ENCODE measurements around the gene SLC6A3.

DNA sequence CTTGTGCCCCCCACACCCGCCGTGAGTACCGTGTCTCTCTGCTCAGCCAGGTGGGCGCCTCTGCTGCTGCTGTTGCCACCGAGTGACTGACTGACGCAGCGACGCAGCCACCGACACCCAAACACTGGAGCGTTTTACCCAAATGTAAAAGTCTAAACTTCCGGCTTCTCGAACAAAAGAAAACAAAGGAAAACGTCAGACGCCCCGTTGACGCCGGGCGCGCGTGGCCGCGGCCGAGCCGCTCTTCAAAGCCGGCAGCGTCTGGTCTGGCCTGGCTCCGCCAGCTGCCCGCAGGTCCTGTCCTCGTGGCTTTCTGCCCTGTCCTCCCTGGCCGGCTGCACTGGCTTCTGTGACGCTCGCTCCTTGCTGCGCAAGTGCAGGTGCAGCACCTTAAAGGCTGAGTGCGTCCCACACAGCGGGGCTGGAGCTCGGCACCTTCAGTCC is 58.9 kb downstream of the SLC6A3 start:
- TF ChIP-seq, protein P1, sequence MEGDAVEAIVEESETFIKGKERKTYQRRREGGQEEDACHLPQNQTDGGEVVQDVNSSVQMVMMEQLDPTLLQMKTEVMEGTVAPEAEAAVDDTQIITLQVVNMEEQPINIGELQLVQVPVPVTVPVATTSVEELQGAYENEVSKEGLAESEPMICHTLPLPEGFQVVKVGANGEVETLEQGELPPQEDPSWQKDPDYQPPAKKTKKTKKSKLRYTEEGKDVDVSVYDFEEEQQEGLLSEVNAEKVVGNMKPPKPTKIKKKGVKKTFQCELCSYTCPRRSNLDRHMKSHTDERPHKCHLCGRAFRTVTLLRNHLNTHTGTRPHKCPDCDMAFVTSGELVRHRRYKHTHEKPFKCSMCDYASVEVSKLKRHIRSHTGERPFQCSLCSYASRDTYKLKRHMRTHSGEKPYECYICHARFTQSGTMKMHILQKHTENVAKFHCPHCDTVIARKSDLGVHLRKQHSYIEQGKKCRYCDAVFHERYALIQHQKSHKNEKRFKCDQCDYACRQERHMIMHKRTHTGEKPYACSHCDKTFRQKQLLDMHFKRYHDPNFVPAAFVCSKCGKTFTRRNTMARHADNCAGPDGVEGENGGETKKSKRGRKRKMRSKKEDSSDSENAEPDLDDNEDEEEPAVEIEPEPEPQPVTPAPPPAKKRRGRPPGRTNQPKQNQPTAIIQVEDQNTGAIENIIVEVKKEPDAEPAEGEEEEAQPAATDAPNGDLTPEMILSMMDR (conservative IDR thresholded peaks at IDR 0.05; ENCODE audit: low read depth, low read length): no peak
- peak; percentile 39 for TF ChIP-seq EZH2 (IDR thresholded peaks at IDR 0.05; ENCODE audit: borderline replicate concordance, low read depth, low read length, poor library complexity, severe bottlenecking)
